Stimulated activated CD4-positive, alpha-beta T cell treated with anti-CD3 and anti-CD28 coated beads, Interleukin-4, amount 100 ng/mL, for 4 hours (primary cell): ENCODE data around the gene MOB3B.
"Not testable (repeated sequence)": the region's sequence is repeated elsewhere in the genome, so short reads cannot be mapped to it uniquely, and the experiment has no call there.

Experiments used
- DNase-seq, 2 experiments: peaks; one replicate each; pipeline ENCODE4 v3.0.0-alpha.2; 2020

The MOB3B gene

DNA sequence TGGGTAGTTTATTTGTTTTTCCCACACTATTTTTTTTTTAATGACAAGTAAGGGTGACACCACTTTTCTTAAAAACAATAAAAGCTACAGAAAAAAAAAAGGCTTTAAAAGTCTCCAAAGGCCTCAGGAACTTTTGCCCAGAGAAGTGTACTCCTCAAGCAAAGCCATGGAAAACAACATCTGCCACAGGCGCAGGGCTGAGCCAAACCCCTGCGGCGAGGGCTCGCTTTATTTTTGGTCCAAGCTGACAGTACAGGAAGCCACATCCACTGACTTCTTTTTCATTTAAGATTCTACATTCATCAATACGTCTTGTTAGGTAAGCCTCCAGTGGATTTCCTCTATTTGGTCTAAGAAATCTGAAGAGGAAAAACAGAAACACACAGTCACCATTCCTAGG is 57.4 kb downstream of the MOB3B start:
- DNase-seq = no peak

GRCh38 chr9:27471789-27472188 is 57.8 kb downstream of the MOB3B start:
- DNase-seq = no peak

DNA sequence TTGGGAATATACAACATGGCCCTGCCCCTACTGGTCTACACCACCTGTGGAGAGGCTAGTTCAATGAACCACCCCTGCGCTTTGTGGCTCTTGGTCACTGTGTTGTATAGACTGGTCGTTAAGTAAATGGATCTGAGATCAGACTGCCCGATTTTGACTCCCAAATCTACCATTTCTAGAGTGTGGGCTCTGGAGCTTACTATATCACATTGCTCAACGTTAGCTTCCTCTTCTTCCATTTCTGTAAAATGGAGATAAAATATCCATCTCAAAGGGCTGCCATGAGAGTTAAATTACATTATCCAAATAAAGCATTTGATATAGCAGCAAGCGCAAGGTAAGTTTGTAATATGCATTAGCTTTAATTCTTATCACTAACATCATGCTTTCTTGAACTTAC is 58.2 kb downstream of the MOB3B start:
- no peak for DNase-seq

DNA sequence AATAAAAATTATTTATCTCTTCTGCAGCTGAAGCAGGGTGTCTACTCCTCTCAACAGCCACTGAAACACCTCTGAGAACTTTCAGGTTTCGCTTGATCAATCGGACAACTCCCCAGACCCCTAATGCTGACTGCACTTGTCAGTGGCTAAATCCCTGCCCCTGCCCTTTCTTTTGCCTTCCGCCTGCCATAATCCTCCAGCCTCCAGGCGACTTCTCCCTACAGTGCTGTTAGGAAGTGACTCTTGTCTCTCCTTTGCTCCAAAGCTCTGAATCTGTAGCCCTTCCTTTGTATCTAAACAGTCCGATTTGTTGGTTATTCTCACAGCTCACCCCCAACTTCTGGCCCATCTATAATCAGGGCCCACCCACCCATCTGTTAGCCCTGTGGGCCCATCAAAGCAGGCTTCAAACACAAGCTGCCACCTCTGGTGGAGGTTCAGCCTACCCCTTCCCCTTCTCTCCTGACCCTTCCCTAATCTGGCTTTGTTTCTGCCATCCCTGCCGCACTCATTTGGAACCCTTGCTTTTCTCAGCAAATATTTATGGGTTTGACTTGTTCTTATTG is 59.2 kb downstream of the MOB3B start:
- no peak for DNase-seq

GRCh38 chr9:27469550-27469949 is 60.1 kb downstream of the MOB3B start:
- no peak for DNase-seq

DNA sequence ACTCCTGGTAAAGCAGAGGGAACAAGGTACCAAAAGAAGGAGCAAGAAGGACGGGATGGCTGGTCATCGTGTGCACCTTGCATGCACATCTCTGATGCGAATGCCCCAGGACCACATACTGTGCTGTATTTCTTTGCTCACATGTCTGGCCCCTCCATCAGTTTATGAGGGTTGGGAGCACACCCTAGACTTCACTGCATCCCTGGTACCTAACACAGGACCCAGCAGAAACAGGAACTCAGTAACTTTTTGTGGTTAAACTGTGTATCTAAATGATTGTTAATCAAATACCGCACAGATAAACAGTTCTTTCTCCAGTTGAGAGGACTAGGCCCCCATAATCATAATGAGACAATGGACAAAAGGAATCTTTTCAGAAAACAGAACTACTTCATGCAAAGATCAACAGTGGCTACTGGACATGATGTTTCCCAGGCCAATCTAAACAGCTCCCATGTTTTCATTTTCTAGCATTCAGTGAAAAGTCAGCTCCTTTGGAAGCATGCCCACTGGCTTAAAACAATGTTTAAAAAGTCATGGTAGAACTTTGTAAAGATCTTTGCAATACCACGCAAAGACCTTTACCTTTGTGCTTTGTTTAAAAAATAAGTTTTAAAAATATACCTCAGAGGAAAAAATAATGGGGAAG is 61.0 kb downstream of the MOB3B start:
- no peak for DNase-seq

- DNase-seq = no peak
Measured at GRCh38 chr9:27468000-27468399, 61.6 kb downstream of the MOB3B start.

DNA sequence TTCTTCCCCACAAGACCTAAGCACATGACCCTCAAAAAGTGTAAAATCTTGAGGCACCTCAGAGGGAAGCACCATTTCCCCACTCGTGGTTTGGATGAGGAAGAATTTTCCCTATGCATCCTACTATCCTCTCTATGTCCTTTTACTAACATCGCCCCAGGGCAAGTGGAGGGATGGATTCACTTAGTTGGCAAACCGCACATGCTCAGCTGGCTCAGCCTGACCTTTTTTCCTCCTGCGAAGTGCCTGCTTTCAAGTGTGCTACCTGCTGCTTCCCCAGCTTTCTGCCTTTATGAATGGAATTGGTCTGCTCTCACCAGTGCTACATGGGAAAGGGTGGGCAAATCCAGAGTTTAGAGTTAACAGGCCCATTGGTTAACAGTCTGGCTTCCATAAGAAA is 62.1 kb downstream of the MOB3B start:
- no peak for DNase-seq

DNA sequence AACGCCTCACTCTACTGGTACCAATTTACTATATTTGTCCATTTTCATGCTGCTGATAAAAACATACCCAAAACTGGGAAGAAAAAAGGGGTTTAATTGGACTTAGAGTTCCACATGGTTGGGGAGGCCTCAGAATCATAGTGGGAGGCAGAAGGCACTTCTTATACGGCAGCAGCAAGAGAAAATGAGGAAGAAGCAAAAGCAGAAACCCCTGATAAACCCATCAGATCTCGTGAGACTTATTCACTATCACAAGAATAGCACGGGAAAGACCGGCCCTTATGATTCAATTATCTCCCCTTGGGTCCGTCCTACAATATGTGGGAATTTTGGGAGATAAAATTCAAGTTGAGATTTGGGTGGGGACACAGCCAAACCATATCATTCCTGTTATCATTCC is 63.1 kb downstream of the MOB3B start:
- not testable (repeated sequence) for DNase-seq

- not testable (repeated sequence) for DNase-seq
Measured at GRCh38 chr9:27464950-27465349, 64.7 kb downstream of the MOB3B start.

DNA sequence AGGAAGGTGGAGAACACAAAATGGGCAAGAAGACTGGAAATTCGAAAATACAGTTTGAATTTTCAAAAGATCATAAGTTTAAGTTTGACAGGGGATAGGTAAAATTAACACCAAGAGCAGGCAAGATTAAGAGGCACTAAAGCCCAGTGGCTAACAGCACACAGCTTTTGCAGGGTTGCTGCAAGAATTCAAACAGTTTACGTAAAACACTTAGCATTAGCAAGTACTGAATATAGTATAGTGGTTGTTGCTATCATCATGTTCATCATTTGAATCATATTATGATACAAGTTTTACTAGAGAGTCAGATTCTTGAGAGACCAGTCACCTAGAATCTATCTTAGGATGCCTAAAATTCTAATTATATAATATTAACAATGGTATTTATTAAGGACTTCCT is 66.8 kb downstream of the MOB3B start:
- no peak for DNase-seq

DNA sequence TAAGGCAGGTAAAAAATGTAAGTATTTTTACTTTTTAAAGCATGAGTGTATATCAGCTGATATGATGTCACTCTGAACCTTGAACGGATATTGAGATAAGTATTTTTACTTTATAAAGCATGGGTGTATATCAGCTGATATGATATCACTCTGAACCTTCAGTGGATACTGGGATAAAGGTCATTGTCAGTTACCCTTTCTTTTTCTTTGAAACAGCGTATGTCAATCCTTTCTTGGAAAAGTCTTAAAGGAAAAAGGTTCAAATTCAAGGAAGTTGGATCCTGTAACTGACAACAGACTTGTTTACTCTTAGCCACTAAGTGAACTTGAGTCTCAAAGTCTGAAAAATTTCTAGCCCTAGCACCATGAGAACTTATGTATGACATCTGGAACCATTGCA is 67.2 kb downstream of the MOB3B start:
- DNase-seq = no peak

- no peak for DNase-seq
Measured at GRCh38 chr9:27460226-27461023, 69.2 kb downstream of the MOB3B start.

DNA sequence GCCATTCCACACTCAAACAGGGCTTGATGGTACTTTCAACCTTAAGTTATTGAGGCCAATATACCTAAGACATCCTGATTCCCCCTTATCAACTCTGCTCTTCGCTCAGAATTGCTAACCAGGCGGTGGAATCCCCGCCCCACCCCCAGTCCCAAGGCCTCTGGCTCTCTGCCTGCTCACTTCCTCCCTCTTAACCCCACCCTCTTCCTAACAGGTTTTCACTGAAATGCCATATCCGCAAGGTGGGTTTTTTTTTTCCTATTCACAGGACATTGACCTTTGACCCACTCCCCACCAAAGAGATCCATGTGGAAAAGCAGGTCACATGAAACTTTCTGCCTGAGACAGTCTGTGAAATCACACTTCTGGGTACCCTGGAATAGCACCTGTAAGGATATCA is 72.2 kb downstream of the MOB3B start:
- no peak for DNase-seq

DNA sequence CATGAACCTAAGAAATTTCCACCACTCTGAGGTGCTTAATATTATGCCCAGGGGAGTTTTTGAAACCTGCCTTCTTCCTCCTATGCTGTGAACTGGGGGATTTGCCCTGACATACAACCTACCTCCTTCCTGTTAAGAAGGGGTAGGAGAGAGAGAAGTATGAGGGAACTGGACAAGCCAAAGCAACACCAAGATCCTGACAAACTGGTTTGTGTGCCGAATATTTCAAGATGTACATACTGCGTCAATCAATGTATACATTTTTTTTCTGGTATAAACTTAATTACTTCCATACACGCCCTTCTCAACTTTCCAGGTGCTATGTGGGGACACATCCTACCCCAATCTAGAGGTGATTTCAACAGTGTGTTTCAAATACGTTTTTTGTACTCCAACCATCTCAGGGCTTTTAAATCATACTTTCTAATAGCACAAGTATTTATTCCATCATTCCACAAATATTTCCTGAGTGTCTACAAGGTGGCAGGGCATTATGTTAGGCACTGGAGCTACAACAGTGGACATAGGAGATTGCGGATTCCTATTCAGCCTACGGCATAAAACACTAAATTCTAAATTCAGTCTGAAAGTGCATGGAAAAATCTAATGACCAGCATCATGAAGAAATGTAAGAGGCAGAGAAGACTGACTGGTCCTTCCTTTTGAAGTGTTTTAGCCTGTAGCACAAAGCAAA is 75.6 kb downstream of the MOB3B start:
- no peak for DNase-seq

GRCh38 chr9:27451207-27451797 is 78.3 kb downstream of the MOB3B start:
- DNase-seq = no peak

- no peak for DNase-seq
Measured at GRCh38 chr9:27450752-27451151, 78.9 kb downstream of the MOB3B start.

GRCh38 chr9:27448356-27448755 is 81.3 kb downstream of the MOB3B start:
- not testable (repeated sequence) for DNase-seq

DNA sequence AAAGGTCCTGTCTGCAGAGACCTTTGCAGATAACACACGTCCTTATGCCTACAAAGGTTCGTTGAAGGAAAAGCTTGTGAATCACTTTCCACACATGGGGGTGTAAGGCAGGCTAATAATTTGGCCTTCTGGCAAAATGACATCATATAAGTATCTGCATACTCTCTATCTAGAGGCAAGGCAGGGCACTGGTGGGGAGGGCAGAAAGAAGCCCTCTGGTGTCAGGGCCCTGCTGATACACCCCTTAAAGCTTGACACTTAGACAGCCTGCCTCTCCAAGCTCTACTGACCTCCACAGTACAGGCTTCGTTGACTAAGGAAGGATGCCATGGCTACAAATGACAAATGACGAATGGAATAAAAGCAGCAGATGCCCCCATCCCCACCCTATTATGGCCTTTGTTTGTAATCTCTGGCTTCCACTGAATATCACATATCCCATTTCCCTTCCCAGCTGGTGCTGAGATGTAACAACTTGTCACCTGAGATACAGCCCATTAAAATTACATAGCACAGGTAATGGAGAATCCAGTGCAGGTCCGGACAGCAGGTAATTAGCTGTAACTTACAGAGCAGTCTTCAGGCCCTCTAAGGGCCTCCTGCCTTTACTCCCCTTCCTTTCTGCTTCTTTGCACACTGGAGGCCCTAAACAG is 82.5 kb downstream of the MOB3B start:
- no peak for DNase-seq

GRCh38 chr9:27445688-27446087 is 83.9 kb downstream of the MOB3B start:
- DNase-seq = no peak

- DNase-seq = no peak
Measured at GRCh38 chr9:27445057-27445595, 84.5 kb downstream of the MOB3B start.

- no peak for DNase-seq
Measured at GRCh38 chr9:27442464-27442863, 87.2 kb downstream of the MOB3B start.

GRCh38 chr9:27441741-27442070 is 87.9 kb downstream of the MOB3B start:
- no peak for DNase-seq
